ENCODE measurements around the gene ZCWPW2.

Gene ZCWPW2

DNA sequence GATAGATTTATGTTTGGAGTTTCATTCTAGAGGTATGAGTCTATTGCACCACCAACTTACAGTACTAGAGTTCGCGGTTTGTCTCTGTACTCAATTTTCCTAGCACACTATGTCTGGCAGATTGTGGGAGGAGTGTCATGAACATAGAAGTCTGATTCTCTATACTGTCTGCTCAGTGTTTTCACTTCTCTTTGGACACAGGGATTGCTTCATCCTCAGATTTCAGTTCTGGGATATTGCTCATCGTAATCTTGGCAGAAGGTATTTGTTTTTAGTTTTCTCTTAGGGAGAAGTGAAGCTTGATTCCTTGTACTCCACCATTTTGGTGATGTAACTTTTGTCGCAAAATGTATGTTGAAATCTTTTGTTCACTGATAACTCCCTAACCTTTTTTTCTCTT lies 27.9 kb downstream of the ZCWPW2 start:
- no peaks in the 10 kb centered on the region for H3K4me1 ChIP-seq (ENCODE audit: control insufficient read depth, insufficient read depth, low read length)
- no peak overlapping the region for H3K27ac ChIP-seq (ENCODE audit: low read length)
- no peaks in the 10 kb centered on the region for H3K36me3 ChIP-seq (ENCODE audit: control insufficient read depth in 2 of 2, insufficient read depth in 2 of 2, low read length in 2 of 2)
- no peak overlapping the region for H3K4me3 ChIP-seq (ENCODE audit: low read length in 2 of 2)
- H3K9ac ChIP-seq (ENCODE audit: low read length in 2 of 2) = no peak overlapping the region
- no peaks in the 10 kb centered on the region for H3K27me3 ChIP-seq (ENCODE audit: control insufficient read depth in 1 of 2, insufficient read depth in 2 of 2, low read length in 2 of 2)
- H3K9me3 ChIP-seq (ENCODE audit: control insufficient read depth in 2 of 2, low read length in 2 of 2) = no peaks in the 10 kb centered on the region

DNA sequence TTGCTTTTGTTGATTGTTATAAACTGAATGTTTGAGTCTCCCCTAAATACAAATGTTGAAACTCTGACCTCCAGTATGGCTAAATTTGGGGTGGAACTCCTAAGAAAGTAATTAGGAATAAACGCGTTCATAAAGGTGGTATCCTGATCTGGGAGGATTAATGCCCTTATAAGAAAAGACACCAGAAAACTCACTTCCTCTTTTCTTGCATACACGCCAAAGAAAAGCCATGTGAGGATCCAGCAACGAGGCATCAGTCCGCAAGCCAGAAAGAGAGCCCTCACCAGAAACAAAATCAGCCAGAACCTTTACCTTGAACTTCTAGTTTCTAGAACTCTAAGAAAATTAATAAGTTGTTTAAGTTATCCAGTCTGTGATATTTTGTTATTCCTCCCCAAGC lies 37.5 kb downstream of the ZCWPW2 start:
- H3K9me3 ChIP-seq (ENCODE audit: control insufficient read depth in 2 of 2, low read length in 2 of 2) = no peaks in the 10 kb centered on the region

DNA sequence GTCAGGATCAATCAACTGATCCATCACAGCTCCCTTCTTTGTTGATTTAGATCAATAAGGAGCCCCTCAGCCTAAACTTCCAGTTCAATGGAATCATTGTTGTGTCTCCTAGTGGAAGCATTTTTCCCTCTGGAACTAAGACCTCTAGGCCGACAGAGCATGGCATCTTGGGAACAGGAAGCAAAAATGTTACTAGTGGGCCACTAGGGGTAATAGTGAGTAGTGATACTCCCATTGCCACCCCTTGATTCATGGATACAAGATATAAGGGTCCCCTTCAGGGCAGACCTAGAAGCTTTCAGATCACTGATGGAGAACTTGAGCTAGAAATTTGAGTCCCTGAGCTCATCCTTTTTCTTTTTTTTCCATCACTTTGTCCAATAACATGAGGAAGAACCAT lies 40.5 kb downstream of the ZCWPW2 start:
- H3K4me1 ChIP-seq (ENCODE audit: control insufficient read depth, insufficient read depth, low read length) = no peaks in the 10 kb centered on the region
- no peak overlapping the region for H3K27ac ChIP-seq (ENCODE audit: low read length)
- no peak overlapping the region for H3K9ac ChIP-seq (ENCODE audit: low read length in 2 of 2)
- H3K9me3 ChIP-seq (ENCODE audit: control insufficient read depth in 2 of 2, low read length in 2 of 2) = peaks cover 0 to 5% of the 10 kb centered on the region in 2 donors
- no peaks in the 10 kb centered on the region for H3K27me3 ChIP-seq (ENCODE audit: control insufficient read depth in 1 of 2, insufficient read depth in 2 of 2, low read length in 2 of 2)
- no peaks in the 10 kb centered on the region for H3K36me3 ChIP-seq (ENCODE audit: control insufficient read depth in 2 of 2, insufficient read depth in 2 of 2, low read length in 2 of 2)
- no peak overlapping the region for H3K4me3 ChIP-seq (ENCODE audit: low read length in 2 of 2)

More for the DNA sequence above, 37.5 kb downstream of the ZCWPW2 start:
- Histone ChIP-seq H3K27ac (ENCODE audit: low read length) (no peak overlapping the region), H3K9ac (ENCODE audit: low read length in 2 of 2) (no peak overlapping the region), H3K4me3 (ENCODE audit: low read length in 2 of 2) (no peak overlapping the region), H3K4me1 (ENCODE audit: control insufficient read depth, insufficient read depth, low read length) (no peaks in the 10 kb centered on the region), H3K36me3 (ENCODE audit: control insufficient read depth in 2 of 2, insufficient read depth in 2 of 2, low read length in 2 of 2) (no peaks in the 10 kb centered on the region), H3K27me3 (ENCODE audit: control insufficient read depth in 1 of 2, insufficient read depth in 2 of 2, low read length in 2 of 2) (no peaks in the 10 kb centered on the region)

DNA sequence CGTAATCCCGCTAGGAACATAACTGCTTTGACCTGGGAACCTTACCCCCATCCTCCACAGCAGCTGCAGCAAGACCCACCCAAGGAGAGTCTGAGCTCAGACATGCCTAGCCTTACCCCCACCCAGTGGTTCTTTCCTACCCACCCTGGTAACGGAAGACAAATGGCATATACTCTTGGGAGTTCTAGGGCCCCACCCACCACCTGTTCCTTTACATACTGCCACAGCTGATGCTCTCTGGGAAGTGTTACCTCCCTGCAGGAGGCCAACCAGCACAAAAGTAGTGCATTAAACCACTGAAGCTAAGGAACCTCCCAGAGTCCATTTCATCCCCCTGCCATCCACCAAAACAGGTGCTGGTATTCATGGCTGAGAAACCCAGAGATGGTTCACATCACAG lies 50.7 kb downstream of the ZCWPW2 start:
- Histone ChIP-seq H3K4me1 (ENCODE audit: control insufficient read depth, insufficient read depth, low read length) (no peaks in the 10 kb centered on the region), H3K4me3 (ENCODE audit: low read length in 2 of 2) (no peak overlapping the region), H3K9me3 (ENCODE audit: control insufficient read depth in 2 of 2, low read length in 2 of 2) (peaks cover 0 to 4% of the 10 kb centered on the region in 2 donors), H3K27me3 (ENCODE audit: control insufficient read depth in 1 of 2, insufficient read depth in 2 of 2, low read length in 2 of 2) (no peaks in the 10 kb centered on the region), H3K27ac (ENCODE audit: low read length) (no peak overlapping the region), H3K9ac (ENCODE audit: low read length in 2 of 2) (no peak overlapping the region), H3K36me3 (ENCODE audit: control insufficient read depth in 2 of 2, insufficient read depth in 2 of 2, low read length in 2 of 2) (no peaks in the 10 kb centered on the region)

- Histone ChIP-seq H3K36me3 (ENCODE audit: control insufficient read depth in 2 of 2, insufficient read depth in 2 of 2, low read length in 2 of 2) (no peaks in the 10 kb centered on the region), H3K4me1 (ENCODE audit: control insufficient read depth, insufficient read depth, low read length) (no peaks in the 10 kb centered on the region), H3K9ac (ENCODE audit: low read length in 2 of 2) (no peak overlapping the region), H3K4me3 (ENCODE audit: low read length in 2 of 2) (no peak overlapping the region), H3K27ac (ENCODE audit: low read length) (no peak overlapping the region), H3K9me3 (ENCODE audit: control insufficient read depth in 2 of 2, low read length in 2 of 2) (no peaks in the 10 kb centered on the region), H3K27me3 (ENCODE audit: control insufficient read depth in 1 of 2, insufficient read depth in 2 of 2, low read length in 2 of 2) (no peaks in the 10 kb centered on the region)
These were observed 57.7 kb downstream of the ZCWPW2 start for GRCh38 chr3:28406241-28406640.

DNA sequence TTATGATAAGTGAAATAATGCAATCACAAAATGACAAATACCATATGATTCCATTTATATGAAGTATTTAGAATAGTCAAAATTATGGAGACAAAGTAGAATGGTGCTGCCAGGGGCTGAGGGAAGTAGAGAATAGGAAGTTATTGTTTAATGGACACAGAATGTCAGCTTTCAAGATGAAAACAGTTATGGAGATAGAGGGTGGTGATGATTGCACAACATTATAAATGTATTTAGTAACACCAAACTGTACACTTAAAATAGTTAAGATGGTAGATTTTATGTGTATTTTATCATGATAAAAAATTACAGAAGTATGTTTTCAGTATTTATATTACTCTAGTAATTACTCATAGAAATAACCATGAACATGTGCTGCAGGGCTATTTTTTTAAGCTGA lies 100.9 kb downstream of the ZCWPW2 start:
- Histone ChIP-seq H3K36me3 (ENCODE audit: control insufficient read depth in 2 of 2, insufficient read depth in 2 of 2, low read length in 2 of 2) (no peaks in the 10 kb centered on the region), H3K27ac (ENCODE audit: low read length) (no peak overlapping the region), H3K9me3 (ENCODE audit: control insufficient read depth in 2 of 2, low read length in 2 of 2) (peaks cover 0 to 4% of the 10 kb centered on the region in 2 donors), H3K27me3 (ENCODE audit: control insufficient read depth in 1 of 2, insufficient read depth in 2 of 2, low read length in 2 of 2) (no peaks in the 10 kb centered on the region), H3K4me1 (ENCODE audit: control insufficient read depth, insufficient read depth, low read length) (no peaks in the 10 kb centered on the region), H3K9ac (ENCODE audit: low read length in 2 of 2) (no peak overlapping the region), H3K4me3 (ENCODE audit: low read length in 2 of 2) (no peak overlapping the region)

- Histone ChIP-seq H3K9ac (ENCODE audit: low read length in 2 of 2) (no peak overlapping the region), H3K27me3 (ENCODE audit: control insufficient read depth in 1 of 2, insufficient read depth in 2 of 2, low read length in 2 of 2) (no peaks in the 10 kb centered on the region), H3K4me3 (ENCODE audit: low read length in 2 of 2) (no peak overlapping the region)
These were observed 114.3 kb downstream of the ZCWPW2 start for GRCh38 chr3:28462866-28463265.

GRCh38 chr3:28467414-28467813 lies 118.9 kb downstream of the ZCWPW2 start:
- Histone ChIP-seq H3K27me3 (ENCODE audit: control insufficient read depth in 1 of 2, insufficient read depth in 2 of 2, low read length in 2 of 2) (no peaks in the 10 kb centered on the region), H3K9ac (ENCODE audit: low read length in 2 of 2) (no peak overlapping the region), H3K36me3 (ENCODE audit: control insufficient read depth in 2 of 2, insufficient read depth in 2 of 2, low read length in 2 of 2) (no peaks in the 10 kb centered on the region), H3K4me3 (ENCODE audit: low read length in 2 of 2) (no peak overlapping the region), H3K9me3 (ENCODE audit: control insufficient read depth in 2 of 2, low read length in 2 of 2) (no peaks in the 10 kb centered on the region), H3K27ac (ENCODE audit: low read length) (no peak overlapping the region), H3K4me1 (ENCODE audit: control insufficient read depth, insufficient read depth, low read length) (no peaks in the 10 kb centered on the region)

More at GRCh38 chr3:28462866-28463265, 114.3 kb downstream of the ZCWPW2 start:
- Histone ChIP-seq H3K27ac (ENCODE audit: low read length) (no peak overlapping the region), H3K9me3 (ENCODE audit: control insufficient read depth in 2 of 2, low read length in 2 of 2) (no peaks in the 10 kb centered on the region), H3K4me1 (ENCODE audit: control insufficient read depth, insufficient read depth, low read length) (no peaks in the 10 kb centered on the region), H3K36me3 (ENCODE audit: control insufficient read depth in 2 of 2, insufficient read depth in 2 of 2, low read length in 2 of 2) (no peaks in the 10 kb centered on the region)

GRCh38 chr3:28476194-28476593 lies 127.7 kb downstream of the ZCWPW2 start:
- Histone ChIP-seq H3K9ac (ENCODE audit: low read length in 2 of 2) (no peak overlapping the region), H3K4me1 (ENCODE audit: control insufficient read depth, insufficient read depth, low read length) (no peaks in the 10 kb centered on the region), H3K27me3 (ENCODE audit: control insufficient read depth in 1 of 2, insufficient read depth in 2 of 2, low read length in 2 of 2) (no peaks in the 10 kb centered on the region), H3K36me3 (ENCODE audit: control insufficient read depth in 2 of 2, insufficient read depth in 2 of 2, low read length in 2 of 2) (no peaks in the 10 kb centered on the region), H3K27ac (ENCODE audit: low read length) (no peak overlapping the region), H3K9me3 (ENCODE audit: control insufficient read depth in 2 of 2, low read length in 2 of 2) (no peaks in the 10 kb centered on the region), H3K4me3 (ENCODE audit: low read length in 2 of 2) (no peak overlapping the region)

DNA sequence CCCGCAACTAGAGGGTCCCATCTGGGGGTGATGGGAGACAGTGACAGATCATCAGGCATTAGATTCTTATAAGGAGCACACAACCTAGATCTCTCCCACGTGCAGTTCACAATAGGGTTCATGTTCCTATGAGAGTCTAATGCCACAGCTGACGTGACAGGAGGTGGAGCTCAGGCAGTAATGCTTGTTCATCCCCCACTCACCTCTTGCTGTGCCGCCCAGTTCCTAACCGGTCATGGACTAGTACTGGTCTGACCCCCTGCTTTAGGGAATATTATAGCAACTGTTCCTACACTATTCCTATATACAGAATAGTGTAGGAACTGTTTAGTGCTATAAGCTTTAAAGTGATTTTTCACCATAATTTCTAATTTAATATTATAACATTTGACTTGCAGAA lies 128.2 kb downstream of the ZCWPW2 start:
- Histone ChIP-seq H3K4me1 (ENCODE audit: control insufficient read depth, insufficient read depth, low read length) (no peaks in the 10 kb centered on the region), H3K27ac (ENCODE audit: low read length) (no peak overlapping the region), H3K36me3 (ENCODE audit: control insufficient read depth in 2 of 2, insufficient read depth in 2 of 2, low read length in 2 of 2) (peaks cover 0 to under 1% of the 10 kb centered on the region in 2 donors), H3K4me3 (ENCODE audit: low read length in 2 of 2) (no peak overlapping the region), H3K9me3 (ENCODE audit: control insufficient read depth in 2 of 2, low read length in 2 of 2) (no peaks in the 10 kb centered on the region), H3K9ac (ENCODE audit: low read length in 2 of 2) (no peak overlapping the region), H3K27me3 (ENCODE audit: control insufficient read depth in 1 of 2, insufficient read depth in 2 of 2, low read length in 2 of 2) (no peaks in the 10 kb centered on the region)

DNA sequence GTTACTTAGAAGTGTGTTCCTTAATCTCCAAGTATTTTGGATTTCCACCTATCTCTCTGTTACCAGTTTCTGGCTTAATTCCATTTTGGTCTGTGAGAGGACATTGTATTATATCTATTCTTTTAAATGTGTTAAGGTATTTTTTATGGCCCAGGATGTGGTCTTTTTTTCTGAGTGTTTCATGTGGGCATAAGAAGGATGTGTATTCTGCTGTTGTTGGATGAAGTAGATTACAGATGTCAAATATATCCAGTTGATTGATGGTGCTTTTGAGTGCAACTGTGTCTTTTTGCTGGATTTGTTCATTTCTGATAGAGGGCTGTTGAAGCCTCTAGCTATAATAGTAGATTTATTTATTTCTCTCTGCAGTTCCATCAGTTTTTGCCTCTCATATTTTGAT lies 136.6 kb downstream of the ZCWPW2 start:
- H3K4me1 ChIP-seq (ENCODE audit: control insufficient read depth, insufficient read depth, low read length) = no peaks in the 10 kb centered on the region
- no peaks in the 10 kb centered on the region for H3K27me3 ChIP-seq (ENCODE audit: control insufficient read depth in 1 of 2, insufficient read depth in 2 of 2, low read length in 2 of 2)
- H3K4me3 ChIP-seq (ENCODE audit: low read length in 2 of 2) = no peak overlapping the region
- H3K27ac ChIP-seq (ENCODE audit: low read length) = no peak overlapping the region
- H3K9me3 ChIP-seq (ENCODE audit: control insufficient read depth in 2 of 2, low read length in 2 of 2) = peaks cover 0 to 6% of the 10 kb centered on the region in 2 donors
- H3K36me3 ChIP-seq (ENCODE audit: control insufficient read depth in 2 of 2, insufficient read depth in 2 of 2, low read length in 2 of 2) = peaks cover 0 to 2% of the 10 kb centered on the region in 2 donors
- no peak overlapping the region for H3K9ac ChIP-seq (ENCODE audit: low read length in 2 of 2)

All from stomach smooth muscle (tissue), 2 donors.